NCI-H1105 treated with DMSO at 0.1 percent for 48 hours (cell line): ENCODE measurements around the gene TEKT1.

Source experiments
- DNase-seq: peaks from one replicate; lab custom pipeline; 2025; lab: John Stamatoyannopoulos, UW

The TEKT1 gene

DNA sequence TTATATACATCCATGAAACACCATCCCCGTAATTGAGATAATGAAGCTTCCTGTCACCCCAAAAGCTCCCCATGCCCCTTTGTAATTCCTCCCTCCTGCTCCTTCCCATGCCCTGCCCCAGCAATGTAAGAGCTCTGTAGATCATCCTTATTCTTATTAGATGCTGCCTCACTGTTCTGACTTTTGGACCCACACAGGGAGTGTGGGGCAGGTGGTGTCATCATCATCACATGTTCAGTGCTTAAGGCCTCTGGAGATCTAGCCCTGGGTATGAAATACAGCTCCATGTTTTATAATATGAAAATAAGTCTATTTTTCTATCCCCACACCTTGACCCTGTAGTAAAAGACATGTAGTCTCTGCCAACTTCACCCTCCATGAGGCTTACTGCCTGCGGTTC lies 73.8 kb downstream of the TEKT1 start:
- DNase-seq = no peak

DNA sequence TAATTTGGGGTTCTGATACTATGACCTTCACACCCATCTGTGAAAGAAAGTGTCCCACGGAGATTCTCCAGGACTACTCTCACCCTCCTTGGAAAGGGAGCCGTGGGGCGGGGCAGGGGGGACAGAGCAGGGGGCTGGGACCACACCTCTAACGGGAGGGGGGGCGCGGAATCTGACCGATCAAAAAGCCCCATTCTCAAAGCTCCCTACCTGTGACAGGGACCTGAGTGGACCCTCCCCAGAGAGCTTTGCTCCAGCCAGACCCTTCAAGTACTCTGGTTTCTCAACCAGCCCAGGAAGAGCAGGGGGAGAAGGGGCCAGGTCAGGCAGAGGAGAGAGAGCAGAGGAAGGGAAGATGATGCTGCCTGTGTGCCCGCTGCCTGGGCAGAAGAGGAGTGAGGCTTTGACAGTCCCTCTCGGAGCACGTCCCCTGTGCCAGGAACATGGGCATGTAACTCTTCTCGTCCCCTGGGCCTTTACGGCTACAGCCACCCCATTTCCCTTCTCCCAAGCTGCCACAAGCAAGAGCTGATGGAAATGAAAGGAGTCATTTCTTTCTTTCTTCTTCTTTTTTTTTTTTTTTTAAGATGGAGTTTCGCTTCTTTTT lies 75.0 kb downstream of the TEKT1 start:
- DNase-seq = no peak

DNA sequence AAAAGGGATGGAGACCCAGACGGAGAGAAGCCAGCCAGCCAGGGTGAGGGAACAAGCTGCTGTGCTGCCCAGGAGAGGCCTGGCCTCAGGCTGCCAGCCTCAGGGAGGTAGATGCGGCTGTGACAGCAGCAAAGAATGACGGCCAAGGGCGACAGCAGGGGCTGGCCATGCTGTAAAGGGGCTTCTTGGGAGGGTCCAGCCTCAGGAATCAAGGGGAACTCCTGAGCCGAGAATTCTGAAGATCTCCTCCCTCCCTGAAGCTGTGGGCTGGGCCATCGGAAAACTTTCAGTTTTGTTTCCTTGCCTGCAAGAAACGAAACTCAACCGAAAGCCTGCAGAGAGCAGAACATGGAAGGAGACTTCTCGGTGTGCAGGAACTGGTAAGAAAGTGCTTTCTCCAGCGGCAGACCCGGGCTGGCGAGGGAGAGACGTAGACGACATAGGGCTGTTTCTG lies 75.8 kb downstream of the TEKT1 start, which contains the start of gene XAF1:
Gene XAF1, plus strand, starts transcription at position 316 of the 454 bp plus-strand sequence. Its CDS starts 33 bp downstream, at position 349.
- no peak for DNase-seq

DNA sequence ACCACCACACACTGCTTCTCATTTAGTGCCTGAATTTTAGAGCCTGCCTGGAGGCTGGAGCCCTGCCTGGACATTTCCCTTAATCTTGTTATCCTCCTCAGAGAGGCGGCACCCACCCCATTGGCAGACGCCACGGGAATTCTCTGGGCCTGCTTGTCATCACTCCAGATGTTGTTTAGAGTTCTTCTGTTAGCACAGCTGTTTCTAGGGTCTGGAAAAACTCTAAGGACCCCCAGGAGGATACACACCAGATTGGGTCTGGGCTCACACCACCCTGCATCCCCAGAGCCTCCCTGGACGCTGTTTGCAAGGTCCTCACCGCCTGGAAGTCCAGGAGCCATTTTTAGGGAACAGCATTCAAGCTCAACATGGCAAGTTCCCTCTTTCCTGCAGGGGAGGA lies 76.2 kb downstream of the TEKT1 start:
- DNase-seq = no peak

DNA sequence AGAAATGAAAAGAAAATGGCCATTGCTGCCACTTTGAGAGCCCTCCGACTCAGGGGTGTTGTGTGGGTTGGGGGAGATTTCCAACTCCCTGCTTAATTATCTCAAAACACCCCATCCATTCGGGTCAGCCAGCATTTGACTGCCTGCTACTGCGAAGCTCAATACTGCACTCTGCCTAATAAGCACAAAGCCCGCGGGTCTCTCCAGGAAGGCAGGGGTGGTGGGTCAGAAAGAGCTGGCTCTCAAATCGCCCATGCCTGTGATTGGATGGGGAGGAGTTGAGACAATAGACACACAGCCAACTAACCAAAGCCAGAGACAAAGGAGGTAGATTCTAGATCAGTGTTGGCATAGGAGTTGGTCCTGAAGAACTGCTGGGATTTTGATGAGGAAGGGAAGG lies 78.0 kb downstream of the TEKT1 start:
- DNase-seq = no peak

DNA sequence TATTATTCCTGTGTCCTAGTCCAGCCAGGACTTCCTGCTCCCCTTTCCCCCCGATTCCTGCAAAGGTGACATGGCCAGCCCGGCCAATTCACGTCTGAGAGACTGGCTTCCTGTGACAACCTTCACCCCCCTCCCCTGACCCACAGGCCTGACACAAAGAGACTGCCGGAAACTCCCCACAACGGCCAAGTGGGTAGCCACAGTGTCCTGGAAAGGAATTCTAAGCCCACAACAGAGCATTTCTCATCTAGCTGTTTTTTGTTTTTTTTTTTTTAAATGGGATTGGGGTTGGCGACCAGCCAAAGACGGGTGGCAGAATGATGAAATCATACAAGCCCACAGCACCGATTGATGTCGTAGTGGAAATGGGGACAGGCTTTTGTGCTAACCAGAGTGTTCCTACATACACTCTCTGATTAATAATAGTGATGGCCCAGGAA lies 78.5 kb downstream of the TEKT1 start:
- peak; percentile 4 for DNase-seq

DNA sequence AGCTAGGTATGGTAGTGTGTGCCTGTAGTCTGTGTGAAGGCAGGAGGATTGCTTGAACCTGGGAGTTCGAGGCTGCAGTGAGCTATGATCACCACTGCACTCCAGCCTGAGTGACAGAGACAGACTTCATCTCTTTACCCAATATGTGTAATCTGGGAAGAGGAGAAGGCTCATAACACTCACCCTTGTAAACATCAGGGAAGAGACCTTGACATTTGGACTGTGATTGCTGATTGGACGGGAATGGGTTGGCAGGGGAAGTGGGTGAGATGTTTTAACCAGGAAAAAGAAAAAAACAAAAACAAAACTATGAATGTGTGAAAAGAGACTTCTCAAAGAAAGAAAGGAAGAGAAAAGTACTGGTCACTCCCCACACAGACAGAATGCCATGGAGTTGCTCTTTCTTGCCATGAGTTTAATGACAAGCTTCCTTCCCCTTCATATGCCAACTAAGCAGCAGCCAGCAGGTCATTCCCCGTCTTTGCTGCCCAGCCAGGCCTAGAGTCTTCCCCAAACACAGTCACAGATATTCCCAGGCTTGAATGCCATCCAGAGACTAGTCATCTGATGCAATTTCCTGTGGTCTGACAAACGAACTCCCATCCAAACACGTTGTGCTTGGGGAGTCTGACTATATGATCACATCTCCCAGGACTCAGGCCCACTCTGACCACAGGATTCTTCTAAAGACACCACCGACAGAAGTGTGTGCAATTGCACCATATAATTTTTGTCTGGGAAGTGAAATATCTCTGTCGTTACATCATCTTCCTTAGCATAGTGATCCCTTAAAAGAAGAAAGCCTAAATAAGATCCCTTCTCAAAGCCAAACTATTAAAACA lies 79.2 kb downstream of the TEKT1 start:
- DNase-seq = no peak

DNA sequence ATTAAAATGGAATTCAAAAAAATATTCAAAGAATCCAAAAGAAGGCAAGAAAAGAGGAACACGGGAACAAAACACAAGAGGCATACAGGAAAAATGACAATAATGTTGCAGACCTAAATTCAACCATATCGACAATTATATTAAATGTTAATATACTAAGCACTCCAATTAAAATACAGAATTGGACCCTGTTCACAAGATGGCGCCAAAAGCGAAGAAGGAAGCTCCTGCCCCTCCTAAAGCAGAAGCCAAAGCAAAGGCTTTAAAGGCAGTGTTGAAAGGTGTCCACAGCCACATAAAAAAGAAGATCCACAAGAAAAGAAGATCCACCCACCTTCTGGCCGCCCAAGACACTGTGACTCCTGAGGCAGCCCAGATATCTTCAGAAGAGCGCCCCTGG lies 82.0 kb downstream of the TEKT1 start:
- DNase-seq = no peak

DNA sequence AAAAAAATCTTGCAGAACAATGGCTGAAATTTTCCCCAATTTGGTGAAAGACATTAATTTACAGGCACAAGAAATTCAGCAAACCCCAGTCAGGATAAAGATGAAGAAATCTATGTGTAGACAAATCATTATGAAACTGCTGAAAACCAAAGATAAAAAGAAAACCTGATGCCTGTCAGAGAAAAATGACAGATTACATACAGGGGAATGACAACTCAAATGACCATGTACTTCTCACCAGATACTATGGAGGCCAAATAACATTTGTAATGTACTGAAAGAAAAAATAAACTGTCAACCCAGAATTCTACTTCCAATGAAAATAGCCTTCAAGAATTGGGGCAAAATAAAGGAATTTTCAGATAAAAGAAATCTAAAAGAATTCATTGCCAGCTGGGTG lies 82.9 kb downstream of the TEKT1 start:
- no peak for DNase-seq
